ENCODE results near the gene RTN4IP1. TPM values are rescaled to one million over a fixed set of nuclear protein-coding genes. Genes with fewer than 3 reads are reported as not detected.
A peak's percentile ranks its signal among the peaks of the same experiment; 100 is the strongest.

RTN4IP1 gene
- total RNA-seq (2014; rRNA removed; shearing (Covaris generic)): 8.4 and 8.5 TPM in 2 replicates

GRCh38 chr6:106629103-106629858, at the start of gene RTN4IP1, which contains the start of gene QRSL1:
TSS of gene RTN4IP1 (minus strand) at chr6:106629498. CDS start at chr6:106629021, 477 bp downstream.
TSS of gene QRSL1 (plus strand) at chr6:106629578. CDS start at chr6:106629682, 104 bp downstream.
- H3K27me3 ChIP-seq: no peaks in the 10 kb centered on the region
- no peaks in the 10 kb centered on the region for H3K4me1 ChIP-seq
- H3K27ac ChIP-seq: peak within 1 kb of the TSS; percentile 84
- no peaks in the 10 kb centered on the region for H3K36me3 ChIP-seq
- H3K9me3 ChIP-seq (replicated peaks): no peaks in the 10 kb centered on the region
- peak within 1 kb of the TSS; percentile 83 for H3K4me3 ChIP-seq
- peak; percentile 87 to 95 for DNase-seq

GRCh38 chr6:106677282-106677681, 48.0 kb upstream of the RTN4IP1 start:
- no peaks in the 10 kb centered on the region for H3K9me3 ChIP-seq (replicated peaks)
- H3K36me3 ChIP-seq: no peaks in the 10 kb centered on the region
- no peaks in the 10 kb centered on the region for H3K27me3 ChIP-seq
- H3K27ac ChIP-seq: no peak overlapping the region
- DNase-seq: no peak
- no peaks in the 10 kb centered on the region for H3K4me1 ChIP-seq
- no peak overlapping the region for H3K4me3 ChIP-seq

- H3K27me3 ChIP-seq: no peaks in the 10 kb centered on the region
- no peak overlapping the region for H3K4me3 ChIP-seq
- DNase-seq: no peak
- no peaks in the 10 kb centered on the region for H3K36me3 ChIP-seq
- no peaks in the 10 kb centered on the region for H3K9me3 ChIP-seq (replicated peaks)
- no peaks in the 10 kb centered on the region for H3K4me1 ChIP-seq
- H3K27ac ChIP-seq: no peak overlapping the region
Measured at GRCh38 chr6:106674541-106675229, 45.4 kb upstream of the RTN4IP1 start.

GRCh38 chr6:106671651-106672050, 42.4 kb upstream of the RTN4IP1 start:
- Histone ChIP-seq H3K4me1 (no peaks in the 10 kb centered on the region), H3K4me3 (no peak overlapping the region), H3K27me3 (no peaks in the 10 kb centered on the region), H3K9me3 (replicated peaks) (no peaks in the 10 kb centered on the region), H3K27ac (no peak overlapping the region), H3K36me3 (no peaks in the 10 kb centered on the region)
- no peak for DNase-seq

GRCh38 chr6:106670236-106670635, 40.9 kb upstream of the RTN4IP1 start:
- Histone ChIP-seq H3K4me1 (no peaks in the 10 kb centered on the region), H3K27me3 (no peaks in the 10 kb centered on the region), H3K9me3 (replicated peaks) (no peaks in the 10 kb centered on the region), H3K4me3 (no peak overlapping the region), H3K27ac (no peak overlapping the region), H3K36me3 (peaks cover 7% of the 10 kb centered on the region)
- no peak for DNase-seq

- peaks cover 25% of the 10 kb centered on the region for H3K36me3 ChIP-seq
- H3K4me3 ChIP-seq: no peak overlapping the region
- no peak for DNase-seq
- H3K4me1 ChIP-seq: no peaks in the 10 kb centered on the region
- H3K27me3 ChIP-seq: no peaks in the 10 kb centered on the region
- H3K9me3 ChIP-seq (replicated peaks): no peaks in the 10 kb centered on the region
- no peak overlapping the region for H3K27ac ChIP-seq
Measured at GRCh38 chr6:106667022-106667402, 37.7 kb upstream of the RTN4IP1 start.

GRCh38 chr6:106666282-106667021, 37.2 kb upstream of the RTN4IP1 start:
- no peak for DNase-seq
- Histone ChIP-seq H3K4me3 (no peak overlapping the region), H3K27me3 (no peaks in the 10 kb centered on the region), H3K27ac (no peak overlapping the region), H3K4me1 (no peaks in the 10 kb centered on the region), H3K36me3 (peaks cover 28% of the 10 kb centered on the region), H3K9me3 (replicated peaks) (no peaks in the 10 kb centered on the region)

GRCh38 chr6:106662458-106662857, 33.2 kb upstream of the RTN4IP1 start:
- H3K4me3 ChIP-seq: no peak overlapping the region
- H3K4me1 ChIP-seq: no peaks in the 10 kb centered on the region
- 0 out of 2 replicates have a peak, but pooled peaks cover 2% of the 10 kb centered on the region for H3K9me3 ChIP-seq (replicated peaks)
- H3K36me3 ChIP-seq: peaks cover 47% of the 10 kb centered on the region
- H3K27me3 ChIP-seq: no peaks in the 10 kb centered on the region
- DNase-seq: no peak
- H3K27ac ChIP-seq: no peak overlapping the region

- no peak overlapping the region for H3K4me3 ChIP-seq
- no peaks in the 10 kb centered on the region for H3K4me1 ChIP-seq
- 0 out of 2 replicates have a peak, but pooled peaks cover 2% of the 10 kb centered on the region for H3K9me3 ChIP-seq (replicated peaks)
- H3K36me3 ChIP-seq: peaks cover 49% of the 10 kb centered on the region
- no peak for DNase-seq
- no peak overlapping the region for H3K27ac ChIP-seq
- no peaks in the 10 kb centered on the region for H3K27me3 ChIP-seq
Measured at GRCh38 chr6:106659859-106660258, 30.6 kb upstream of the RTN4IP1 start.

GRCh38 chr6:106658469-106658868, 29.2 kb upstream of the RTN4IP1 start:
- no peak overlapping the region for H3K4me3 ChIP-seq
- H3K4me1 ChIP-seq: no peaks in the 10 kb centered on the region
- H3K27ac ChIP-seq: no peak overlapping the region
- peaks cover 42% of the 10 kb centered on the region for H3K36me3 ChIP-seq
- no peaks in the 10 kb centered on the region for H3K27me3 ChIP-seq
- no peak for DNase-seq
- 0 out of 2 replicates have a peak, but pooled peaks cover 2% of the 10 kb centered on the region for H3K9me3 ChIP-seq (replicated peaks)

- Histone ChIP-seq H3K9me3 (replicated peaks) (no peaks in the 10 kb centered on the region), H3K4me1 (no peaks in the 10 kb centered on the region), H3K36me3 (peaks cover 33% of the 10 kb centered on the region), H3K4me3 (no peak overlapping the region), H3K27ac (no peak overlapping the region), H3K27me3 (no peaks in the 10 kb centered on the region)
- no peak for DNase-seq
Measured at GRCh38 chr6:106648651-106649308, 19.5 kb upstream of the RTN4IP1 start.

GRCh38 chr6:106643061-106643460, 13.8 kb upstream of the RTN4IP1 start:
- Histone ChIP-seq H3K4me1 (no peaks in the 10 kb centered on the region), H3K27ac (no peak overlapping the region), H3K36me3 (peaks cover 35% of the 10 kb centered on the region), H3K9me3 (replicated peaks) (no peaks in the 10 kb centered on the region), H3K4me3 (no peak overlapping the region), H3K27me3 (no peaks in the 10 kb centered on the region)
- DNase-seq: no peak

- DNase-seq: no peak
- no peak overlapping the region for H3K27ac ChIP-seq
- no peak overlapping the region for H3K4me3 ChIP-seq
Measured at GRCh38 chr6:106642476-106642875, 13.2 kb upstream of the RTN4IP1 start.

GRCh38 chr6:106639812-106640211, 10.5 kb upstream of the RTN4IP1 start:
- H3K4me3 ChIP-seq: no peak overlapping the region
- peaks cover 26% of the 10 kb centered on the region for H3K36me3 ChIP-seq
- no peak for DNase-seq

More at GRCh38 chr6:106642476-106642875, 13.2 kb upstream of the RTN4IP1 start:
- no peaks in the 10 kb centered on the region for H3K27me3 ChIP-seq
- no peaks in the 10 kb centered on the region for H3K4me1 ChIP-seq
- H3K36me3 ChIP-seq: peaks cover 35% of the 10 kb centered on the region
- no peaks in the 10 kb centered on the region for H3K9me3 ChIP-seq (replicated peaks)

More at GRCh38 chr6:106639812-106640211, 10.5 kb upstream of the RTN4IP1 start:
- Histone ChIP-seq H3K27ac (no peak overlapping the region), H3K4me1 (no peaks in the 10 kb centered on the region), H3K27me3 (no peaks in the 10 kb centered on the region), H3K9me3 (replicated peaks) (no peaks in the 10 kb centered on the region)

All from SJCRH30 (cell line).